Gastrocnemius medialis (tissue), 4 donors: Measurements from ENCODE around the gene PWWP3B. TPM values are rescaled to one million over a fixed set of nuclear protein-coding genes. Genes with fewer than 3 reads are reported as not detected.
"Not testable (repeated sequence)": the region's sequence is repeated elsewhere in the genome, so short reads cannot be mapped to it uniquely, and the experiment has no call there.

Source experiments
- ATAC-seq, 2 donors: fragments of 150-250 bp; one replicate each; pipeline ENCODE4 v1.9.1; 2016
- DNase-seq, 2 donors: peaks; one replicate each; pipeline ENCODE4 v3.0.0-alpha.2; 2019
- H3K27ac ChIP-seq, 4 donors: fragments of 200-600 bp; sonication (generic); 1 replicate in 1 of 4; 2 replicates in 3 of 4; pipeline ENCODE4 v1.5.1; 2016 to 2018; ENCODE audit warnings: mild to moderate bottlenecking in 2 of 4, moderate library complexity in 1 of 4
- H3K27me3 ChIP-seq, 3 donors: fragments of 200-600 bp; sonication (generic) in 2 of 3; 1 replicate in 1 of 3; 2 replicates in 2 of 3; pipeline versions ENCODE4 v1.5.1 to v1.6.0; 2016 to 2019; ENCODE audit warnings: mild to moderate bottlenecking in 1 of 3, moderate library complexity in 1 of 3
- H3K36me3 ChIP-seq, 2 donors: fragments of 200-600 bp; sonication (generic) in 1 of 2; one replicate each; pipeline ENCODE4 v1.5.1; 2017 to 2018
- H3K4me1 ChIP-seq, 2 donors: fragments of 200-600 bp; sonication (generic) in 1 of 2; one replicate each; pipeline ENCODE4 v1.5.1; 2016 to 2017; ENCODE audit warnings: mild to moderate bottlenecking in 2 of 2
- H3K4me3 ChIP-seq, 4 donors: fragments of 200-600 bp; sonication (generic) in 3 of 4; 1 replicate in 1 of 4; 2 replicates in 3 of 4; pipeline ENCODE4 v1.5.1; 2016 to 2019; ENCODE audit warnings: mild to moderate bottlenecking in 2 of 4
- H3K9me3 ChIP-seq, 3 donors: fragments of 200-600 bp; sonication (generic) in 2 of 3; 1 replicate in 1 of 3; 2 replicates in 2 of 3; pipeline ENCODE4 v1.5.1; 2016 to 2019
- CTCF ChIP-seq, 5 experiments: fragments of 450-650 bp in 3 of 5; fragments of 200-600 bp in 2 of 5; sonication (generic) in 2 of 5; IDR thresholded peaks in 4 of 5; conservative IDR thresholded peaks in 1 of 5; 1 replicate in 4 of 5; 2 replicates in 1 of 5; pipeline ENCODE4 v1.5.1; 2016 to 2019; ENCODE audit warnings: antibody characterized with exemption in 5 of 5, mild to moderate bottlenecking in 3 of 5, moderate library complexity in 3 of 5
- POLR2A ChIP-seq, 2 donors: fragments of 450-650 bp; IDR thresholded peaks; one replicate each; pipeline ENCODE4 v1.6.1; 2017; ENCODE audit warnings: antibody characterized with exemption in 2 of 2, mild to moderate bottlenecking in 2 of 2, moderate library complexity in 2 of 2
- in situ Hi-C, 4 donors: fragments of 200-750 bp; cut with MboI; loops; one replicate each; pipeline versions ENCODE4 v1.15.0 to v1.8.0; 2017; ENCODE audit warnings: low sequenced_read_pairs in 4 of 4
- intact Hi-C: fragments of 100-400 bp; cut with DNase I; formaldehyde crosslinking; loops from one replicate; pipeline ENCODE4 v1.15.1; 2023; ENCODE audit warnings: low total_unique reads
- total RNA-seq, 4 donors: library from RNA; depleted of rRNA; stranded (reverse); fragments of >200 nt; gene quantifications; one replicate each; pipeline versions ENCODE4 v1.1.0 to v1.2.3, GENCODE V29; 2016

The PWWP3B gene
- total RNA-seq, 4 donors from 2014 or later: 1.8 to 7.8 (median 3.1) TPM

GRCh38 chrX:106178826-106179225 is 10.7 kb downstream of the PWWP3B start:
- DNase-seq (no peak), ATAC-seq (no peak)
- Histone ChIP-seq H3K27ac (no peak overlapping the region), H3K27me3 (peaks cover 0 to 3% (median 0%) of the 10 kb centered on the region in 3 donors), H3K36me3 (no peaks in the 10 kb centered on the region), H3K4me1 (no peaks in the 10 kb centered on the region), H3K4me3 (no peak overlapping the region), H3K9me3 (no peaks in the 10 kb centered on the region)
- TF ChIP-seq POLR2A (IDR thresholded peaks at IDR 0.05) (no peak), CTCF (IDR thresholded peaks at IDR 0.05 in 4 of 5, conservative IDR thresholded peaks at IDR 0.05 in 1 of 5) (no peak)
- in situ Hi-C loops (no loop called here), intact Hi-C loops (no loop called here)

GRCh38 chrX:106183685-106184084 is 15.6 kb downstream of the PWWP3B start:
- intact Hi-C loops, H3K4me1 ChIP-seq, H3K36me3 ChIP-seq, ATAC-seq, H3K9me3 ChIP-seq, H3K27ac ChIP-seq, DNase-seq, H3K4me3 ChIP-seq, H3K27me3 ChIP-seq, in situ Hi-C loops: not testable (repeated sequence)

- H3K36me3 ChIP-seq: no peaks in the 10 kb centered on the region
- no peaks in the 10 kb centered on the region for H3K27me3 ChIP-seq
- H3K9me3 ChIP-seq: no peaks in the 10 kb centered on the region
- TF ChIP-seq CTCF (IDR thresholded peaks at IDR 0.05 in 4 of 5, conservative IDR thresholded peaks at IDR 0.05 in 1 of 5): no peak
- no peak for TF ChIP-seq POLR2A (IDR thresholded peaks at IDR 0.05)
- H3K4me3 ChIP-seq: no peak overlapping the region
- no peaks in the 10 kb centered on the region for H3K4me1 ChIP-seq
- intact Hi-C loops (no loop called here), in situ Hi-C loops (no loop called here)
- DNase-seq (peak in 1 of 2 donors; percentile 12), ATAC-seq (peak; percentile 72 to 83)
- peak overlapping the region; percentile 36 to 67 (median 54) for H3K27ac ChIP-seq
Measured at GRCh38 chrX:106201502-106202178, 33.5 kb downstream of the PWWP3B start.

GRCh38 chrX:106203315-106203714 is 35.2 kb downstream of the PWWP3B start:
- Histone ChIP-seq H3K4me1 (peaks cover 0 to 6% of the 10 kb centered on the region in 2 donors), H3K9me3 (no peaks in the 10 kb centered on the region), H3K4me3 (no peak overlapping the region), H3K27me3 (no peaks in the 10 kb centered on the region), H3K36me3 (no peaks in the 10 kb centered on the region), H3K27ac (no peak overlapping the region)
- DNase-seq: no peak
- TF ChIP-seq POLR2A (IDR thresholded peaks at IDR 0.05) (no peak), CTCF (IDR thresholded peaks at IDR 0.05 in 4 of 5, conservative IDR thresholded peaks at IDR 0.05 in 1 of 5) (no peak)
- ATAC-seq: no peak
- intact Hi-C loops: no loop called here
- in situ Hi-C loops: no loop called here

GRCh38 chrX:106208154-106208553 is 40.0 kb downstream of the PWWP3B start:
- no peak for TF ChIP-seq POLR2A (IDR thresholded peaks at IDR 0.05)
- TF ChIP-seq CTCF (IDR thresholded peaks at IDR 0.05 in 4 of 5, conservative IDR thresholded peaks at IDR 0.05 in 1 of 5): no peak
- peak; percentile 69 to 94 for ATAC-seq
- H3K36me3 ChIP-seq: no peaks in the 10 kb centered on the region
- intact Hi-C loops (no loop called here), in situ Hi-C loops (no loop called here)
- H3K27ac ChIP-seq: peak overlapping the region in 2 of 4 donors; percentile 9 to 18
- DNase-seq: no peak
- no peaks in the 10 kb centered on the region for H3K27me3 ChIP-seq
- H3K4me1 ChIP-seq: peaks cover 0 to 7% of the 10 kb centered on the region in 2 donors
- no peak overlapping the region for H3K4me3 ChIP-seq
- no peaks in the 10 kb centered on the region for H3K9me3 ChIP-seq

Other genes starting within 250 kb of the PWWP3B start
- gene SERPINA7, start 129.6 kb upstream of the PWWP3B start, total RNA-seq: under 1 TPM in 1 of 4 donors, not detected in 3; 0.24 TPM